Smooth muscle cell (in vitro differentiated cells): ENCODE measurements around the gene KRT34. TPM values are rescaled to one million over a fixed set of nuclear protein-coding genes. Genes with fewer than 3 reads are reported as not detected.

Experiments used
- DNase-seq: peaks from one replicate; lab custom pipeline; 2025; ENCODE audit not compliant: unreplicated experiment; lab: John Stamatoyannopoulos, UW
- H2AFZ ChIP-seq: fragments of 200-600 bp; sonication (generic); 2 replicates; pipeline ENCODE4 v1.6.0; 2016; ENCODE audit warnings: antibody characterized with exemption, low read depth, mild to moderate bottlenecking
- H3F3A ChIP-seq: fragments of 200-600 bp; sonication (generic); 2 replicates; pipeline ENCODE4 v1.6.0; 2017; ENCODE audit warnings: antibody characterized with exemption, low read depth
- H3K27ac ChIP-seq: fragments of 200-600 bp; sonication (generic); 2 replicates; pipeline ENCODE4 v1.5.1; 2016; ENCODE audit warnings: low read depth, mild to moderate bottlenecking
- H3K27me3 ChIP-seq: fragments of 200-600 bp; sonication (generic); 2 replicates; pipeline ENCODE4 v1.6.1; 2016; ENCODE audit warnings: low read depth, mild to moderate bottlenecking
- H3K36me3 ChIP-seq: fragments of 200-600 bp; sonication (generic); 2 replicates; pipeline ENCODE4 v1.5.1; 2016; ENCODE audit warnings: low read depth
- H3K4me1 ChIP-seq: fragments of 200-600 bp; sonication (generic); 2 replicates; pipeline ENCODE4 v1.5.1; 2016; ENCODE audit warnings: low read depth
- H3K4me2 ChIP-seq: fragments of 200-600 bp; sonication (generic); 2 replicates; pipeline ENCODE4 v1.6.0; 2016; ENCODE audit warnings: mild to moderate bottlenecking
- H3K4me3 ChIP-seq: fragments of 200-600 bp; sonication (generic); 2 replicates; pipeline ENCODE4 v1.5.1; 2016; ENCODE audit warnings: mild to moderate bottlenecking
- H3K79me2 ChIP-seq: fragments of 200-600 bp; sonication (generic); 2 replicates; pipeline ENCODE4 v1.6.0; 2016; ENCODE audit warnings: low read depth, mild to moderate bottlenecking
- H3K9ac ChIP-seq: fragments of 200-600 bp; sonication (generic); 2 replicates; pipeline ENCODE4 v1.6.0; 2016; ENCODE audit warnings: low read depth
- H3K9me3 ChIP-seq: fragments of 200-600 bp; sonication (generic); replicated peaks from 2 replicates; pipeline ENCODE4 v1.5.1; 2016; ENCODE audit warnings: low read depth
- H4K20me1 ChIP-seq: fragments of 200-600 bp; sonication (generic); 2 replicates; pipeline ENCODE4 v1.6.0; 2016; ENCODE audit warnings: low read depth
- WGBS: methylation state at CpG from one replicate; pipeline ENCODE4 v1.1.7; 2016; ENCODE audit warnings: low lambda C conversion rate; 5-methylcytosine and 5-hydroxymethylcytosine counted together
- polyA plus RNA-seq: library from polyadenylated mRNA; unstranded; fragments of >200 nt; fragmentation: Nextera tagmentation; extraction: Ambion mirVana; gene quantifications from 2 replicates; pipeline ENCODE4 v1.2.1, GENCODE V29; 2016
- total RNA-seq: library from RNA; depleted of rRNA; stranded (reverse); fragments of >200 nt; gene quantifications from 2 replicates; pipeline ENCODE4 v1.2.3, GENCODE V29; 2014
- TF ChIP-seq, protein P1 (sequence below): fragments of 200-600 bp; sonication (generic); IDR thresholded peaks from 2 replicates; pipeline ENCODE4 v1.5.1; 2017; ENCODE audit warnings: borderline replicate concordance, mild to moderate bottlenecking, antibody characterized with exemption; ENCODE audit not compliant: insufficient read depth, poor library complexity, severe bottlenecking

The KRT34 gene
- total and polyA plus RNA-seq, 2 experiments from 2014 or later: 5.3 to 23.1 TPM

DNA sequence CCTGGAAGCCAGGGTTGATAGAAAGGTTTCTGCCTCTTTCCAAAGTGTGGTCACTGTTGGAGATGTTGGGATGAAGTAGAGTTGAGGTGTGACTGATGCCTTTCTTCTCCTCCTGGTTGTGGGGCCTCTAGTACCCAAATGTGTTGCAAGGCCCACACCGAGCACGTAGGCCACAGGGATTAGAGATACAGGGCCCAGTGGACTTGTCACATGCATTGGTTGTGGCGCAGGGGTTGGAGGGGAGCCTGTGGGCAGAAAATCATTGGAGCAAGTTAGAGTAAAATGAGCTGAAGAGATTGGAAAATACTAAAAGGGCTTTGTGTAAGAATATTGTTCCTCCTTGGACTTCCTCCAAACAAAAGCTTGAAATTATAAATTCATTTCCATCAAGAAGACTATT is 36.1 kb downstream of the KRT34 start:
- no peak overlapping the region for H3K9ac ChIP-seq
- H3K36me3 ChIP-seq: no peaks in the 10 kb centered on the region
- H3K4me3 ChIP-seq: no peak overlapping the region
- no peak overlapping the region for H3K27ac ChIP-seq
- H3K4me2 ChIP-seq: no peak overlapping the region
- TF ChIP-seq, protein P1, sequence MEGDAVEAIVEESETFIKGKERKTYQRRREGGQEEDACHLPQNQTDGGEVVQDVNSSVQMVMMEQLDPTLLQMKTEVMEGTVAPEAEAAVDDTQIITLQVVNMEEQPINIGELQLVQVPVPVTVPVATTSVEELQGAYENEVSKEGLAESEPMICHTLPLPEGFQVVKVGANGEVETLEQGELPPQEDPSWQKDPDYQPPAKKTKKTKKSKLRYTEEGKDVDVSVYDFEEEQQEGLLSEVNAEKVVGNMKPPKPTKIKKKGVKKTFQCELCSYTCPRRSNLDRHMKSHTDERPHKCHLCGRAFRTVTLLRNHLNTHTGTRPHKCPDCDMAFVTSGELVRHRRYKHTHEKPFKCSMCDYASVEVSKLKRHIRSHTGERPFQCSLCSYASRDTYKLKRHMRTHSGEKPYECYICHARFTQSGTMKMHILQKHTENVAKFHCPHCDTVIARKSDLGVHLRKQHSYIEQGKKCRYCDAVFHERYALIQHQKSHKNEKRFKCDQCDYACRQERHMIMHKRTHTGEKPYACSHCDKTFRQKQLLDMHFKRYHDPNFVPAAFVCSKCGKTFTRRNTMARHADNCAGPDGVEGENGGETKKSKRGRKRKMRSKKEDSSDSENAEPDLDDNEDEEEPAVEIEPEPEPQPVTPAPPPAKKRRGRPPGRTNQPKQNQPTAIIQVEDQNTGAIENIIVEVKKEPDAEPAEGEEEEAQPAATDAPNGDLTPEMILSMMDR: no peak
- H3K79me2 ChIP-seq: no peaks in the 10 kb centered on the region
- no peaks in the 10 kb centered on the region for H3F3A ChIP-seq
- no peak for DNase-seq
- no peaks in the 10 kb centered on the region for H4K20me1 ChIP-seq
- H2AFZ ChIP-seq: no peak overlapping the region
- H3K4me1 ChIP-seq: no peaks in the 10 kb centered on the region
- H3K9me3 ChIP-seq: no peaks in the 10 kb centered on the region
- 92% methylated on average over 3 of the region's 3 CpGs for WGBS
- H3K27me3 ChIP-seq: no peaks in the 10 kb centered on the region

DNA sequence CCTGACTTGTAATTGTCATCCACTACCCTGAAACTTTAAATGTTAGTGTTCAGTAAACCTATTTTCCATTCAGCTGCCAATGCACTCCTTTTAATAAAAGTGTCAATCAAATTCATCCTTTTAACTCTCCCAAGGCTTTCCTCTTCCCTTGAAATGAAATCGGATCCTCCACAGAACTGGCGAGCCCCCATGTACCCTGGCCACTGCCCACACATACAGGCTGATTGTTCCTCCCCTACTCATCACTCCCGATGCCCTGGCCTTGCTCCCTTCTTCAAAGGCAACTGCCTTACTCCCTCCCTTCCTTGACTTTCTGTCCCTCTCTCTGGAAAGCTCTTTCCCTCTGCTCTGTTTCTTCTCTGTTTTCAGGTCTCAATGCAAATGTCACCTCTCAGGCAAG is 39.1 kb downstream of the KRT34 start:
- Histone ChIP-seq H3K4me2 (no peak overlapping the region), H2AFZ (no peak overlapping the region), H3K4me1 (no peaks in the 10 kb centered on the region), H3F3A (no peaks in the 10 kb centered on the region), H4K20me1 (no peaks in the 10 kb centered on the region), H3K9me3 (no peaks in the 10 kb centered on the region), H3K79me2 (no peaks in the 10 kb centered on the region), H3K27me3 (no peaks in the 10 kb centered on the region), H3K4me3 (no peak overlapping the region), H3K9ac (no peak overlapping the region), H3K27ac (no peak overlapping the region), H3K36me3 (no peaks in the 10 kb centered on the region)
- TF ChIP-seq, protein P1: no peak
- no peak for DNase-seq
- WGBS: 90% methylated on average over 3 of the region's 3 CpGs

DNA sequence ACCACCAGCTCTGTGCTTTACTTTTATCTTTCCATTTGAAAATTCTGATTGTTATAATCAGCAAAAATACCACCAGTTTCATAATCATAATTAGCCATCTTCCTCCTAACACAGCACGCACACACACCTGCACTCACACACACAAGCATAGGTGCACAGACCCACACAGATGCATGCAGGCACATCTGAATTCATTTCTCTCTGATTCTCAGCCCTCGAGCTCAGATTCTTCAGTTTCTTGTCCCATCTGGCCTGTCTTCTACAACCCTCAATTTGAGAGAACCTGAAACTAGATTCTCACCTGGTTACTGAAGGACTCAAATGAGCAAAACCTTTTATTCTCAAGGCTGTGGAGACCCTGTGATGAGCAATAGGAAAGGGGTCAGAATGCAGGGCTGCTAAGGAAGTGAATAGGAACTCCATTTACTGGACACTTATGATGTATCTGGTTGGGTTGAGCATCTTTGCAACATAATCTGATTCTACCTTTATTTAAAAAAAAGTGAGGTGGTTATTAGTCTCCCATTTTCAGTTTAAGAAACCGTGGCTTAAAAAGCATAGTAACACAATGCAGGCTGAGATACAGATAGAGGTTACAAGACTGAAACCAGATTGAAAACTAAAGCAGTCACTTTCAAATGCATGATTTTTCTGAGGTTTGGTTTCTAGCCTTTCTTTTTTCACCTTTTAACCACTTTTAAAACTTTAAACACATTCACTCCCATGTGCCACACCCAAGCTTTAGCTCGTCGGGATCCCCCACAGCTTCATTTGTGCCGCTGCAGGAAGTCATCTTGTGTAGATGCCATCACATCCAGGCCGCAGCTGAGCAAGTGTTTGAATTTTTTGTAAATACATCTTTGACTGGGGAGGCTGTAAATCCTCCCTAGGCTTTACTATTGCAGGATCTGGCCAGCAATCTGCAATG is 40.9 kb downstream of the KRT34 start:
- Histone ChIP-seq H3K9me3 (no peaks in the 10 kb centered on the region), H3K4me2 (no peak overlapping the region), H4K20me1 (no peaks in the 10 kb centered on the region), H3F3A (no peaks in the 10 kb centered on the region), H3K79me2 (no peaks in the 10 kb centered on the region), H3K36me3 (no peaks in the 10 kb centered on the region), H3K9ac (no peak overlapping the region), H2AFZ (no peak overlapping the region), H3K4me1 (no peaks in the 10 kb centered on the region), H3K4me3 (no peak overlapping the region), H3K27me3 (no peaks in the 10 kb centered on the region), H3K27ac (no peak overlapping the region)
- 83% methylated on average over 7 of the region's 7 CpGs for WGBS
- DNase-seq: no peak
- TF ChIP-seq, protein P1: no peak
